Measurements from ENCODE around the gene TAF1.
"Not testable (repeated sequence)": the region's sequence is repeated elsewhere in the genome, so short reads cannot be mapped to it uniquely, and the experiment has no call there.

GRCh38 chrX:71316959-71317358 is 49.2 kb upstream of the TAF1 start:
- not testable (repeated sequence) for TF ChIP-seq RFX5 (IDR thresholded peaks at IDR 0.05; ENCODE audit: low read depth, low read length); ATF2 (IDR thresholded peaks at IDR 0.05; ENCODE audit: low read length); REST (IDR thresholded peaks at IDR 0.05; ENCODE audit: low read depth, low read length); YY1 (IDR thresholded peaks at IDR 0.05; ENCODE audit: low read depth, low read length); POLR2A (IDR thresholded peaks at IDR 0.05; ENCODE audit: low read depth, low read length); TARDBP (IDR thresholded peaks at IDR 0.05; ENCODE audit: borderline replicate concordance); RAD51 (IDR thresholded peaks at IDR 0.05); HDAC2 (IDR thresholded peaks at IDR 0.05); HDAC6 (IDR thresholded peaks at IDR 0.05; ENCODE audit: unreplicated experiment)

All from GM12878 (cell line).